Caco-2 (cell line): ENCODE results near the gene CLIC3. TPM values are rescaled to one million over a fixed set of nuclear protein-coding genes. Genes with fewer than 3 reads are reported as not detected.
A peak's percentile ranks its signal among the peaks of the same experiment; 100 is the strongest.

Experiments
- BruUV-seq: library from RNA; stranded (reverse); fragments of 400-500 nt; replicated peaks from 2 replicates; lab custom pipeline; 2021; lab: Mats Ljungman, UMichigan
- CTCF ChIA-PET: fragments of 300-600 bp; sonication (Branson Sonifier 250); formaldehyde crosslinking; loops from one replicate; lab custom pipeline; 2022; ENCODE audit warnings: antibody characterized with exemption; lab: Charles Lee
- POLR2A ChIA-PET: fragments of 300-600 bp; sonication (Branson Sonifier 250); formaldehyde crosslinking; loops from one replicate; lab custom pipeline; 2022; ENCODE audit warnings: antibody characterized with exemption; lab: Charles Lee
- DNase-seq, 2 experiments: peaks; one replicate each; pipeline versions ENCODE4 v3.0.0 to v3.0.0-alpha.2; 2020 to 2022
- H3K27me3 ChIP-seq: replicated peaks from 2 replicates; pipeline ENCODE4 v1.6.0; 2011; ENCODE audit warnings: low read length; ENCODE audit not compliant: control insufficient read depth, insufficient read depth
- H3K36me3 ChIP-seq: 2 replicates; pipeline ENCODE4 v1.5.1; 2011; ENCODE audit warnings: low read length; ENCODE audit not compliant: control insufficient read depth, insufficient read depth
- H3K4me1 ChIP-seq: fragments of 250-450 bp; sonication (Bioruptor Pico); 2 replicates; pipeline ENCODE4 v1.5.1; 2020; ENCODE audit warnings: mild to moderate bottlenecking
- H3K4me3 ChIP-seq: 2 replicates; pipeline ENCODE4 v1.5.1; 2011; ENCODE audit warnings: low read depth, mild to moderate bottlenecking, control low read depth, low read length
- H3K9me3 ChIP-seq: fragments of 250-450 bp; sonication (Bioruptor Pico); 2 replicates; pipeline ENCODE4 v1.5.1; 2020; ENCODE audit warnings: mild to moderate bottlenecking, moderate library complexity
- H3K27ac Mint-ChIP-seq: one replicate; pipeline ENCODE4 v1.8.0; 2022; ENCODE audit warnings: mixed read lengths; ENCODE audit not compliant: unreplicated experiment
- H3K27me3 Mint-ChIP-seq: one replicate; pipeline ENCODE4 v1.8.0; 2022; ENCODE audit warnings: mixed read lengths; ENCODE audit not compliant: insufficient read depth, unreplicated experiment
- H3K36me3 Mint-ChIP-seq: one replicate; pipeline ENCODE4 v1.8.0; 2022; ENCODE audit warnings: mild to moderate bottlenecking, mixed read lengths; ENCODE audit not compliant: insufficient read depth, unreplicated experiment
- H3K4me1 Mint-ChIP-seq: one replicate; pipeline ENCODE4 v1.8.0; 2022; ENCODE audit warnings: low read depth, mixed read lengths; ENCODE audit not compliant: unreplicated experiment
- H3K4me3 Mint-ChIP-seq: one replicate; pipeline ENCODE4 v1.8.0; 2022; ENCODE audit warnings: mild to moderate bottlenecking, moderate library complexity, mixed read lengths; ENCODE audit not compliant: unreplicated experiment
- H3K9me3 Mint-ChIP-seq: one replicate; pipeline ENCODE4 v1.8.0; 2022; ENCODE audit warnings: mixed read lengths; ENCODE audit not compliant: unreplicated experiment
- CTCF ChIP-seq, 2 experiments: fragments of 200-600 bp in 1 of 2; IDR thresholded peaks; 1 replicate in 1 of 2; 2 replicates in 1 of 2; pipeline versions ENCODE4 v1.5.1 to v1.8.0; 2011 to 2022; ENCODE audit warnings: antibody characterized with exemption in 1 of 2, control low read depth in 1 of 2, inconsistent platforms in 1 of 2, low read depth in 1 of 2, low read length in 1 of 2, mild to moderate bottlenecking in 1 of 2, moderate library complexity in 1 of 2; ENCODE audit not compliant: insufficient read depth in 1 of 2, severe bottlenecking in 1 of 2, unreplicated experiment in 1 of 2
- intact Hi-C: fragments of 100-400 bp; cut with micrococcal nuclease; formaldehyde crosslinking; loops from one replicate; pipeline ENCODE4 v1.10.0; 2022; ENCODE audit not compliant: unreplicated experiment
- total RNA-seq: library from RNA; stranded (reverse); gene quantifications from 2 replicates; pipeline ENCODE4 v1.2.3, GENCODE V29; 2022

Gene CLIC3
- total RNA-seq, 1 experiment from 2014 or later = 4.7 TPM

DNA sequence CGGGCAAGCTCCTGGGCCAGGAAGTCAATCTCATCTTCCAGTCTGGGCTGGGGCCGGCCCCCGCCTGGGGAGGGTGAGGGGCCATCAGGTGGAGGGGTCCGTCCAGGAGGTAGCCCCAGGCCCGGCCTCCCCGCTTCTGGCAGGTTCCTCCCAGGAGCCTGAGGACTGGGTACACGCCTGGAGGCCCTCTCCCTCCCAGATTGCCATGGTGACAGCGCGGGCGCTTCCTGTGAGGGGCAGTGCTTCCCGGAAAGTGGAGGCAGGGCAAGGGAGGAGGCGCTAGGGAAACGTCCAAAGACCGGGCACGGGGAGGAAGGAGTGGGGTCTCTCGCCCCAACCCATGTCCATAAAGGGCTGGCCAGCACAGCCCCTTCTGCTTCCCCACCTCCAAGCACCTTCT is 44.8 kb upstream of the CLIC3 start:
- no peaks in the 10 kb centered on the region for H3K9me3 Mint-ChIP-seq
- BruUV-seq = no TSS peak
- intact Hi-C loops = no loop called here
- no peak overlapping the region for H3K27ac Mint-ChIP-seq
- no peaks in the 10 kb centered on the region for H3K27me3 Mint-ChIP-seq
- no peak overlapping the region for H3K4me3 Mint-ChIP-seq
- no peak for DNase-seq
- Histone ChIP-seq H3K27me3 (no peaks in the 10 kb centered on the region), H3K9me3 (no peaks in the 10 kb centered on the region), H3K4me1 (0 out of 2 replicates have a peak, but pooled peaks cover 5% of the 10 kb centered on the region), H3K36me3 (no peaks in the 10 kb centered on the region), H3K4me3 (no peak overlapping the region)
- no peak for TF ChIP-seq CTCF (IDR thresholded peaks at IDR 0.05; ENCODE audit: insufficient read depth in 1 of 2, low read depth in 1 of 2, low read length in 1 of 2, severe bottlenecking in 1 of 2, unreplicated experiment in 1 of 2)
- CTCF ChIA-PET = no interaction called here
- POLR2A ChIA-PET = no interaction called here
- peaks cover 11% of the 10 kb centered on the region for H3K36me3 Mint-ChIP-seq
- H3K4me1 Mint-ChIP-seq = no peaks in the 10 kb centered on the region

- CTCF ChIA-PET = no interaction called here
- H3K27me3 ChIP-seq = no peaks in the 10 kb centered on the region
- POLR2A ChIA-PET = no interaction called here
- intact Hi-C loops = no loop called here
- no peak overlapping the region for H3K4me3 ChIP-seq
- no peak for DNase-seq
- TF ChIP-seq CTCF (IDR thresholded peaks at IDR 0.05; ENCODE audit: insufficient read depth in 1 of 2, low read depth in 1 of 2, low read length in 1 of 2, severe bottlenecking in 1 of 2, unreplicated experiment in 1 of 2) = no peak
- 0 out of 2 replicates have a peak, but pooled peaks cover 5% of the 10 kb centered on the region for H3K4me1 ChIP-seq
- no peak overlapping the region for H3K27ac Mint-ChIP-seq
- H3K4me1 Mint-ChIP-seq = no peaks in the 10 kb centered on the region
- H3K27me3 Mint-ChIP-seq = no peaks in the 10 kb centered on the region
- no peaks in the 10 kb centered on the region for H3K36me3 ChIP-seq
- H3K9me3 ChIP-seq = no peaks in the 10 kb centered on the region
- H3K36me3 Mint-ChIP-seq = peaks cover 11% of the 10 kb centered on the region
- no peak overlapping the region for H3K4me3 Mint-ChIP-seq
- no TSS peak for BruUV-seq
- H3K9me3 Mint-ChIP-seq = no peaks in the 10 kb centered on the region
Observed at GRCh38 chr9:137040568-137040967, 44.2 kb upstream of the CLIC3 start.

DNA sequence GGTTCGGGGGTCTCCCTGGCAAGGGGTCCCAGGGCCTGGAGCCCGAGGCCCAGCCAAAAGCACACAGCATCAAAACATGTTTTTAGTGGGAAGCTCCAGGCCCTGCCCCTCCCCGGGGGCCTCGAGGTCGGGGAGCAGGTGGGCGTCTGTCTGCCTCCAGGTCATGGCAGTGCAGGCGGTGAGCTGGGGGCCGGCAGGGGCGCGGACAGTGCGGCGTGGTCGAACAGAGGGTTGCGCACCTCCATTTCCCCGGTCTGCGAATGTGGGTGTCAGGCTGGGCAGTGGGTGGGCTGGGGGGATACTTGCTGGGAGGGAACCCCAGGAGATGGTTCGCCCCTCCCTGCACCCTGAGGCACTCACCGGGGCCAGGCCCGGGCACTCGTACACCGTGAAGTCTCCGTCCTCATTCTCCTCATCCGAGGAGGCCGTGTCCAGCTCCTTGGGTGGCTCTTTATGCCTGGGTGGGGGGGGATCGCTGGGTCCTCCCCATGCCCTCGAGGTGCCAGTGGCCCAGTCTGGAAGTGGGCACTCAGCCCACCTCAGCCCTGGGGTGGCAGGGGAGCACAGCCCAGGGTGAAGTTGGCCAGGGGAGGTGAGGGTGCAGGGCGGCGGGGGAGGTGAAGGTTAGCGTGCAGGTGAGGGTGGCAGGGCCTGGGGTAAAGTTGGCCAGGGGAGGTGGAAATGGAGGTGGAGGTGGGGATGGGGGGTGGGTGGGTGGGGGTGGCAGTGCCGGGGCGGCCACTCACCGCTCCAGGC is 43.4 kb upstream of the CLIC3 start:
- Mint-ChIP-seq H3K27ac (no peak overlapping the region), H3K4me1 (no peaks in the 10 kb centered on the region), H3K9me3 (no peaks in the 10 kb centered on the region), H3K4me3 (no peak overlapping the region), H3K27me3 (no peaks in the 10 kb centered on the region), H3K36me3 (peaks cover 18% of the 10 kb centered on the region)
- peaks cover 6% of the 10 kb centered on the region for H3K4me1 ChIP-seq
- POLR2A ChIA-PET = no interaction called here
- H3K36me3 ChIP-seq = no peaks in the 10 kb centered on the region
- no peaks in the 10 kb centered on the region for H3K27me3 ChIP-seq
- BruUV-seq = TSS peak; percentile 45
- no peak for TF ChIP-seq CTCF (IDR thresholded peaks at IDR 0.05; ENCODE audit: insufficient read depth in 1 of 2, low read depth in 1 of 2, low read length in 1 of 2, severe bottlenecking in 1 of 2, unreplicated experiment in 1 of 2)
- intact Hi-C loops = no loop called here
- no peaks in the 10 kb centered on the region for H3K9me3 ChIP-seq
- H3K4me3 ChIP-seq = no peak overlapping the region
- no peak for DNase-seq
- CTCF ChIA-PET = interaction anchor here (0.6 kb wide), 2 partner anchors 9 to 26 kb away, joined by 3 read pairs; no protein-coding TSS in a partner anchor
